GM18519 (cell line): ENCODE results near the gene ACTL8.

ENCODE experiments used
- ATAC-seq: cut with Tn5 transposase; IDR thresholded peaks from one replicate; pipeline ENCODE4 v1.9.1; 2021; ENCODE audit warnings: mild to moderate bottlenecking, moderate library complexity; ENCODE audit not compliant: unreplicated experiment, low FRiP score

Gene ACTL8

DNA sequence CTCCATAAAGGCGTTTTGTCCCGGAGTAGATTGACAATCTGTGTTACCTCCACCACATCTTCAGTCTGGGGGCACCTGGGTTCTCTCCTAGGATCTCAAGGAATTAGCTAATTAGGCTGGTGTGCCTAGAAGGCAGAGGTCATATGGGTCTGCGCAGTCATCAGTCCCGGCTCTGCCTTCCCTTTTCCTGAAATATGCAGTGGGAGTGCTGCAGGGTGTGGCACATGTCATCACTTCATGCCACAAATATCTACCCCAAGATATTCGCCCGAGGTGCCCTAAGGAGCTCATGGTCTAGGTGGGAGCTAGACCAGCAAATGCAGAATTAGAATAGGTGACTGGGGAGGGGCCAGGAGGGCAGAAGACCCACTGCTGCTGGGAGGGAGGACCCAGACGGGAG, 42.9 kb downstream of the ACTL8 start:
- no peak for ATAC-seq

GRCh38 chr1:17798799-17799382, 43.8 kb downstream of the ACTL8 start:
- no peak for ATAC-seq

DNA sequence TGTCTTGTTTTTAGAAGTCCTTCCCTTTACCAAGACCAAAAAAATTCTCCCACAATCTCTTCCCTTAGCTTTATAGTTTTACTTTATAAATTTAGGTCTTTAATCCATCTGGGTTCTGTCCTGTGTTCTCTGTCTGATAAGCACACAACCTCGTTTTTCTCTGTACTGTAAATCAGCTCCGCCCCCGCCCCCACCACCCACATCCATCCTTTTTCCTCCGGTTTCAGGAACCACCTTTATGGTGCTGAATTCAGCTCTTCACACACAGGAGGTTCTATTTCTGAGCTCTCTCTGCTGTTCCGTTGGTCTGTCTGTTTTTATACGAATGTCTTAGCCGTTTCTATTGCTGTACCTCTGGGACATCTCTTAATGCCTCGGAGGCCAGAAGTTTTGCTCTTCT, 44.5 kb downstream of the ACTL8 start:
- ATAC-seq, result no peak

GRCh38 chr1:17802164-17802563, 47.0 kb downstream of the ACTL8 start:
- ATAC-seq, result no peak

- no peak for ATAC-seq
Observed at GRCh38 chr1:17802945-17803344, 47.8 kb downstream of the ACTL8 start.

DNA sequence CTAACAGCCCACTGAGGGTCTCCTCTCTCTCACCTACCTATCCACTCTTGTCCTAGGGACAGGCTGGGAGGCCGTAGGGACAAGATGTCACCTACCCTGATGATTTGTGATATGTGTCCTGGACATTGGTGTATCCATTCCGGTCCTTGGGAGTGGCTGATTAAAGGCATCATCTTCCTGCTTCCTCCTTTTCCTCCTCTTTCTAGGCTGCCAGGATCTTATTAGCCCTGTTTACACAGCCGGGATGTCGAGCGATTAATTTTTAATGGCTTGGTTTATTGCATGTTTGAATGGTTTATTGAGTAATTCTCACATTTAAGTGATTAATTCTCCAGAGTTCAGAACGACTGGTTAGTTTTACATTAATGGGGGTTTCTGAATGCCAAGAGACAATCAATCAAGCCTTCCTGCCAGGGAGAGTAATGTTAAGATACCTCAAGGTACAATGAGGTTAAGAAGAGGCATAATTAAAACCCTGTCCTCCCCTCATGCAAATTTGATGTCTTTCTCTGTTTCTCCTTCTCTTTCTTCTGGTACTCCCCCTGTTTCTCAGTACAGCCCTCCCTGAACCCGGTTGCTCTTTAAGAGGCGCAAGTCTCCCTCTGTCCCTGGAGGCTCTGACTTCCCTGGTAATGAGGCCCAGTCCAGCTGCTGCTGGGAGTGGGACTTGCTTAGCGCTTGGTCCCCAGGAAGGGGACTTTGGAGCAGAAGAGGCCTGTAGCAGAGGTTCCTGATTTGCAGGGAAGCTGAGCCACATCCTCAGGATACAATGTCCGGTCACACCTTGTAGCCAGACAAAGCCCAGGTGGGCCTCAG, 50.9 kb downstream of the ACTL8 start:
- ATAC-seq, result no peak

GRCh38 chr1:17808816-17809215, 53.7 kb downstream of the ACTL8 start:
- no peak for ATAC-seq

GRCh38 chr1:17810668-17811067, 55.5 kb downstream of the ACTL8 start:
- no peak for ATAC-seq

DNA sequence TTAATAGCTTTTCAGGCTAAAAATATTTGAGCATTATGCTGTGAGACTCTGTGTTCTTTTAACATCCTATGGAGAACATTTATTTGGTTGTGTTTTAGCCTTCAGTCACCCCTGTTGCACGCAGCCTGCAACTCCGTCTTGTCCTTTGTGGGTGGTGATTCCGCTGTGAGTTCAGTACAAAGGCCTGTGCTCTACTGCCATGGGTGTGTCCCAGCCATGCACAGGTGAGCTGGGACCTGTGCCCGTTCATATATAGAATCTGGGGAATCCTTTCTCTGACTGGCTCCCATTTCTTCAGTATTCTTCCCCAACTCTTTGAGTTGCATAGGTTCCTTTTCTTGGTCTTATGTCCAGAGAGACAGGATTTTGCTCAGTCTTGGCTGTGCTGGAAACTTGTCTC, 61.4 kb downstream of the ACTL8 start:
- ATAC-seq, result no peak

GRCh38 chr1:17819129-17819802, 64.1 kb downstream of the ACTL8 start:
- no peak for ATAC-seq

DNA sequence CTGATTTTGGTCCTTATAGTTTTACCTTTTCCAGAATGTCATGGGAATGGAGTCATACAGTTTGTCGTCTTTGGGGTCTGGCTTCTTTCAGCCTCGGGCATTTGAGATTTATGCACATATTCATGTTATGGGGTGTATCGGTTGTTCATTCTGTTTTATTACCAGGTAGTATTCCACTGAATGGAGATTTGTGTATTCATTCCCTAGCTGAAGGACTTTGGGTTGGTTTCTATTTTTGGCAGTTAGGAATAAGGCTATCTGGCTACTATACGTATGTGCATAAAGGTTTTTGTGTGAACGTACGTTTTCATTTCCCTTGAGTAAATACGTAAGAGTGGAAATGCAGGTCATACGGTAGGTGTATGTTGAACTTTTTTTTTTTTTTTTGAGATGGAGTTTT, 65.1 kb downstream of the ACTL8 start:
- no peak for ATAC-seq

GRCh38 chr1:17822741-17823426, 67.8 kb downstream of the ACTL8 start:
- no peak for ATAC-seq

- ATAC-seq, result no peak
Observed at GRCh38 chr1:17825273-17826164, 70.4 kb downstream of the ACTL8 start.

GRCh38 chr1:17826165-17826488, 71.0 kb downstream of the ACTL8 start:
- ATAC-seq, result no peak

DNA sequence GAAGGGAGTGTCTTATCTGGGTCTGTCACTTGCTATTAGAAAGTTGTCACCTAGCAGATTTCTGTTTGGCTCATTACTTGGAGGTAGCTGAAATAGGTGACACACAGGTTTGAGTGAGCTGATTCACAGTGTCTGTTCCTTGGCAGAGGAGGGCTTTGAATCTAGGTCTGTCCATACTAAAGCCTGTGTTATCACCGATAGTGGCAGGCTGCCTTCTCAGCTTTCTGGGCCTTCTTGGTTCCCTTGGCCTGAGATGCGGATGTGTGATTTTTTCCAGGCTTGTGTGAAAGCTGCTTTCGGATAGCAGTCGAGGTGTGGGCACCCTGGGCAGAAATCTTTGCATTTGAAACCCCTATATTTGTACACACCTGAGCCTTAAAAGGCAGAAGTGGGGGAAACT, 73.9 kb downstream of the ACTL8 start:
- no peak for ATAC-seq

DNA sequence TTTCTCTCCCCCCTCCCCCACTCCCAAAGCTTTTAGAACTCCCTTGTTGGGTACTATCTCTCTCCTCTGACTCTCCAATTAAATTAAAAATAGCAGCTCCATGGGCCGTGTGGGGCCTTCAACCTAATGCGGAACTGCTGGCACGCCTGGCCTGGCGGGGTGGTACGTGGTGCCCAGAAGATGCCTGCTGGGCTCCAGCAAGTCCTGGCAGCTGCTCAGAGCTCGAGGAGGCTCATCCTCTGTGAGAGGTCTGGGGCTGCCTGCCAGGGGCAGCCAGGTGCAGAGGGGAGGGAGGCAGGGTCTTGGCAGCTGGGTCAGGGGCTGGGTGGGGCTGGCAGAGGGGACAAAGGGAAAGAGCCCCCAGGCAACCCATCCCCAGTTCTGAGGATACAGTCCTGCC, 74.4 kb downstream of the ACTL8 start:
- ATAC-seq, result no peak

DNA sequence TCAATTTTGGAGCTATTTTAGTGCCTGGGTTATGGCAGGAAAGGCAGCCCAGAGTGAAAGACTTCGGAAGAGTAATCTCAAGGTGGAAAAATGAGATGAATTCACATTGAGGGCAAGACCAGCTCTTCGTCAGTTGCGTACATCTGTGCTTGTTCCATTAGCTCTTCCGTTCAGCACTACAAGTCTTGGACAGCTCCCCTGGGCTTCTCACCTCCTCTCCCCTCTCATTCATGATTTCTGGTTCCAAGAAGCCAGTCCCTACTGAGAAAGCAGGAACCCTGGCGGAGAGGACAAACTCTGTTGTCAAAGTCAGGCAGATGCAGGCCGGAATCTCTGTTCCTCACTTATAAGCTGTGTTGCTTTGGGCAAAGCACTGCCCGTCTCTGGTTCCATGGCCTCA, 76.5 kb downstream of the ACTL8 start:
- ATAC-seq, result no peak

DNA sequence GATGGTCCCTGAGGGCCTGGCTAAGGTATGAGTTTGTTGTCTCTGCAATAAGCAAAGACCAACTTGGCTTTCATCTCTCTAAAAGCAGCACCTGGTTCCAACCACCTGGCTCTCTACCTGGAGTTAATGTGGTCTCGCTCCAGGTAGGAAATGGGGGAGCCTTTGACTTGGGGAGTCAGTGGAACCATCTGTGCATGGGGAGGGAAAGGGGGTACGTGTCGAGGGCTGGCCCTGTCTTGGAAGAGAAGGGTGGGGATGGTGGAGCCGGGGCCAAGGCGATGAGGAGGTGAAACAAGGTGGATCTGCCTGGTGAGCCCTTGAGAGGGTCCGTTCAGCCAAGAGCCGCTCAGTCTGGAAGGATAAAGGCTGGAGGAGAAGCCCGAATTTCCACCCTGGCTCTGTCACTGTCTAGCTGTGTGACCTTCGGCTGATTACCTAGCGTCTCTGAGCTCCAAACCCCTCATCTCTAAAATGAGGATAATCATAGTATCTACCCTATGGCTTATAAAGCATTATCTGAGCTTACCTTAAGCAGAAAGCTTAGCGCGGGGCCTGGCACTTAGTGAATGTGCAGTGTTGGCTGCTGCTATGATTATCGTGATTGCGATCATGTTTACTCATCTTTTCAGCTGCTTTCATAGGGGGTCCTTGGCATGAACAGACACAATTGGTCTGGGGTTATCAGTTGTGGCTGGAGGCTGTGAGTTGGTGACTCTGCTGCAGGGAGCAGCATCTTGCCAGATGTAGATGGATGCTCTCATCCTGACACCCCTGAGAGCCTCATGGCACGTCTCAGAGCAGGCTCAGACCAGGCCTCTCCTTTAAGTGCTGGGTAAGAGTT, 78.7 kb downstream of the ACTL8 start:
- ATAC-seq, result no peak

- ATAC-seq, result no peak
Observed at GRCh38 chr1:17834561-17835100, 79.5 kb downstream of the ACTL8 start.
